HCT116 (cell line): ENCODE measurements around the gene SEMA5A. TPM values are rescaled to one million over a fixed set of nuclear protein-coding genes. Genes with fewer than 3 reads are reported as not detected.

Experiments used
- ATAC-seq: fragments of 200-7000 bp; cut with Tn5 transposase; 2 replicates; pipeline ENCODE4 v1.9.1; 2020; ENCODE audit warnings: mild to moderate bottlenecking, moderate library complexity
- BruUV-seq: library from RNA; stranded (reverse); fragments of 400-500 nt; replicated peaks from 2 replicates; lab custom pipeline; 2021; lab: Mats Ljungman, UMichigan
- CTCF ChIA-PET: fragments of 300-600 bp; sonication (Branson Sonifier 250); formaldehyde crosslinking; loops from one replicate; lab custom pipeline; 2021; ENCODE audit warnings: antibody characterized with exemption; lab: Charles Lee
- POLR2A ChIA-PET: fragments of 300-600, 350-600 bp; sonication (Branson Sonifier 250); formaldehyde crosslinking; loops from one replicate; lab custom pipeline; 2021; ENCODE audit warnings: antibody characterized with exemption; lab: Charles Lee
- RAD21 ChIA-PET, 2 experiments: fragments of 300-600 bp; sonication (Branson Sonifier 250); formaldehyde crosslinking; loops; one replicate each; lab custom pipeline; 2023; ENCODE audit warnings: low total read pairs in 2 of 2; ENCODE audit not compliant: uncharacterized antibody in 2 of 2, unreplicated experiment in 2 of 2, low non-redundant PET in 1 of 2; lab: Charles Lee
- DNase-seq: peaks from one replicate; pipeline ENCODE4 v3.0.0-alpha.2; 2010; ENCODE audit warnings: low read depth, low spot score
- H2AFZ ChIP-seq: fragments of 200-600 bp; shearing (Covaris generic), sonication (generic); 2 replicates; pipeline ENCODE4 v1.6.1; 2017; ENCODE audit warnings: low read depth, mixed run types, mixed read lengths, antibody characterized with exemption, low read length; ENCODE audit not compliant: poor library complexity, severe bottlenecking
- H3K27ac ChIP-seq: 2 replicates; pipeline ENCODE4 v1.5.1; 2012; ENCODE audit warnings: low read depth, low read length
- H3K27me3 ChIP-seq: fragments of 200-600 bp; sonication (generic); 2 replicates; pipeline ENCODE4 v1.6.1; 2016; ENCODE audit warnings: mixed run types, low read length, mixed read lengths; ENCODE audit not compliant: insufficient read depth
- H3K36me3 ChIP-seq, 2 experiments: fragments of 200-500 bp in 1 of 2; fragments of 200-600 bp in 1 of 2; sonication (Bioruptor generic) in 1 of 2; sonication (generic) in 1 of 2; 2 replicates each; pipeline versions ENCODE4 v1.5.1 to v1.6.1; 2014 to 2016; ENCODE audit warnings: low read length in 2 of 2, inconsistent platforms in 1 of 2, mixed read lengths in 1 of 2, mixed run types in 1 of 2; ENCODE audit not compliant: insufficient read depth in 2 of 2, control insufficient read depth in 1 of 2
- H3K4me1 ChIP-seq, 2 experiments: fragments of 200-600 bp in 1 of 2; sonication (generic) in 1 of 2; 2 replicates each; pipeline versions ENCODE4 v1.5.1 to v1.6.1; 2012 to 2017; ENCODE audit warnings: low read length in 2 of 2, inconsistent platforms in 1 of 2, mild to moderate bottlenecking in 1 of 2, mixed read lengths in 1 of 2, mixed run types in 1 of 2, moderate library complexity in 1 of 2; ENCODE audit not compliant: insufficient read depth in 2 of 2, control insufficient read depth in 1 of 2
- H3K4me2 ChIP-seq: fragments of 200-600 bp; sonication (generic); 2 replicates; pipeline ENCODE4 v1.6.1; 2017; ENCODE audit warnings: mixed run types, low read length, mixed read lengths
- H3K4me3 ChIP-seq, 2 experiments: fragments of 200-600 bp in 1 of 2; sonication (generic) in 1 of 2; replicated peaks in 1 of 2; 2 replicates each; pipeline ENCODE4 v1.5.1; 2011 to 2016; ENCODE audit warnings: low read length in 2 of 2, control low read depth in 1 of 2, low read depth in 1 of 2, mild to moderate bottlenecking in 1 of 2, mixed read lengths in 1 of 2, mixed run types in 1 of 2
- H3K79me2 ChIP-seq: fragments of 200-600 bp; sonication (generic); 2 replicates; pipeline ENCODE4 v1.6.1; 2017; ENCODE audit warnings: mild to moderate bottlenecking, mixed run types, low read length, moderate library complexity, mixed read lengths; ENCODE audit not compliant: insufficient read depth
- H3K9ac ChIP-seq: fragments of 200-600 bp; sonication (generic); 2 replicates; pipeline ENCODE4 v1.6.1; 2016; ENCODE audit warnings: low read length, mixed read lengths
- H3K9me2 ChIP-seq: fragments of 200-600 bp; sonication (generic), shearing (Covaris generic); 2 replicates; pipeline ENCODE4 v1.6.1; 2017; ENCODE audit warnings: mixed run types, mild to moderate bottlenecking, moderate library complexity; ENCODE audit not compliant: insufficient read depth
- H3K9me3 ChIP-seq, 2 experiments: fragments of 200-500 bp in 1 of 2; fragments of 200-600 bp in 1 of 2; sonication (Bioruptor generic) in 1 of 2; sonication (generic) in 1 of 2; 2 replicates each; pipeline ENCODE4 v1.6.1; 2014 to 2017; ENCODE audit warnings: low read length in 2 of 2, mixed read lengths in 2 of 2, inconsistent platforms in 1 of 2, low read depth in 1 of 2, mild to moderate bottlenecking in 1 of 2, mixed run types in 1 of 2, moderate library complexity in 1 of 2; ENCODE audit not compliant: control insufficient read depth in 1 of 2, insufficient read depth in 1 of 2
- H4K20me1 ChIP-seq: fragments of 200-600 bp; sonication (generic), shearing (Covaris generic); 2 replicates; pipeline ENCODE4 v1.6.1; 2017; ENCODE audit warnings: mixed run types, mild to moderate bottlenecking, moderate library complexity; ENCODE audit not compliant: insufficient read depth
- ATF3 ChIP-seq: IDR thresholded peaks from 2 replicates; pipeline ENCODE4 v1.6.1; 2012
- CBX3 ChIP-seq: IDR thresholded peaks from 2 replicates; pipeline ENCODE4 v1.6.1; 2012; ENCODE audit warnings: low read depth
- CEBPB ChIP-seq: IDR thresholded peaks from 2 replicates; pipeline ENCODE4 v1.6.1; 2012; ENCODE audit warnings: low read depth
- EGR1 ChIP-seq: IDR thresholded peaks from 2 replicates; pipeline ENCODE4 v1.6.1; 2012; ENCODE audit warnings: low read depth
- ELF1 ChIP-seq: IDR thresholded peaks from 2 replicates; pipeline ENCODE4 v1.6.1; 2012; ENCODE audit warnings: low read depth, borderline replicate concordance
- JUND ChIP-seq: IDR thresholded peaks from 2 replicates; pipeline ENCODE4 v1.6.1; 2012
- MAX ChIP-seq: IDR thresholded peaks from 2 replicates; pipeline ENCODE4 v1.6.1; 2012
- POLR2A ChIP-seq: IDR thresholded peaks from 2 replicates; pipeline ENCODE4 v1.7.0; 2011; ENCODE audit warnings: borderline replicate concordance; ENCODE audit not compliant: insufficient read depth, insufficient read length; ENCODE audit errors: extremely low read depth
- POLR2AphosphoS5 ChIP-seq: IDR thresholded peaks from 2 replicates; pipeline ENCODE4 v1.6.1; 2011; ENCODE audit warnings: mild to moderate bottlenecking, low read depth, low read length, moderate library complexity
- RAD21 ChIP-seq: IDR thresholded peaks from 2 replicates; pipeline ENCODE4 v1.6.1; 2012; ENCODE audit warnings: low read depth, mild to moderate bottlenecking
- REST ChIP-seq: IDR thresholded peaks from 2 replicates; pipeline ENCODE4 v1.6.1; 2012; ENCODE audit warnings: low read depth
- SP1 ChIP-seq: IDR thresholded peaks from 2 replicates; pipeline ENCODE4 v1.6.1; 2012; ENCODE audit warnings: low read depth
- SRF ChIP-seq: IDR thresholded peaks from 2 replicates; pipeline ENCODE4 v1.6.1; 2012; ENCODE audit warnings: low read depth
- TCF7L2 ChIP-seq: IDR thresholded peaks from 2 replicates; pipeline ENCODE4 v1.7.0; 2011; ENCODE audit warnings: borderline replicate concordance, inconsistent platforms; ENCODE audit not compliant: insufficient read depth, insufficient read length; ENCODE audit errors: extremely low read depth
- YY1 ChIP-seq: IDR thresholded peaks from 2 replicates; pipeline ENCODE4 v1.6.1; 2011; ENCODE audit warnings: low read length, low read depth, moderate library complexity, mild to moderate bottlenecking; ENCODE audit not compliant: insufficient replicate concordance; ENCODE audit errors: extremely low read depth
- ZNF274 ChIP-seq: fragments of 200-500 bp; sonication (Bioruptor generic); IDR thresholded peaks from 2 replicates; pipeline ENCODE4 v1.6.1; 2014; ENCODE audit warnings: mild to moderate bottlenecking, low read depth, low read length, inconsistent platforms
- intact Hi-C: fragments of 100-400 bp; cut with micrococcal nuclease; formaldehyde crosslinking; loops from 2 replicates; pipeline ENCODE4 v1.10.0; 2022
- total RNA-seq: library from RNA; stranded (reverse); gene quantifications from one replicate; pipeline ENCODE4 v1.2.1, GENCODE V29; 2021; ENCODE audit not compliant: unreplicated experiment
- TF ChIP-seq, protein P1 (sequence below): IDR thresholded peaks from 2 replicates; pipeline ENCODE4 v1.6.1; 2011; ENCODE audit warnings: mild to moderate bottlenecking, low read length, moderate library complexity; ENCODE audit not compliant: insufficient replicate concordance; ENCODE audit errors: extremely low read depth
- TF ChIP-seq, protein P2 (sequence below), 3 experiments: fragments of 200-600 bp in 1 of 3; sonication (generic) in 1 of 3; IDR thresholded peaks in 2 of 3; conservative IDR thresholded peaks in 1 of 3; 2 replicates each; pipeline ENCODE4 v1.5.1; 2012 to 2017; ENCODE audit warnings: low read depth in 2 of 3, low read length in 2 of 3, antibody characterized with exemption in 1 of 3, borderline replicate concordance in 1 of 3, control low read depth in 1 of 3, mild to moderate bottlenecking in 1 of 3, mixed read lengths in 1 of 3, mixed run types in 1 of 3, moderate library complexity in 1 of 3; ENCODE audit not compliant: insufficient read depth in 1 of 3

SEMA5A gene
- total RNA-seq, 1 experiment from 2014 or later = 0.02 TPM

- Histone ChIP-seq H3K27me3 (no peaks in the 10 kb centered on the region), H3K9me2 (no peaks in the 10 kb centered on the region), H2AFZ (no peak overlapping the region), H3K79me2 (no peaks in the 10 kb centered on the region)
- intact Hi-C loops = no loop called here
- no peak for DNase-seq
- TF ChIP-seq CBX3 (no peak), EGR1 (no peak), ZNF274 (no peak), TCF7L2 (no peak), RAD21 (no peak), ATF3 (no peak), SRF (no peak), YY1 (no peak), CEBPB (no peak), ELF1 (no peak), SP1 (no peak), POLR2AphosphoS5 (no peak), REST (no peak), JUND (no peak), MAX (no peak), POLR2A (no peak)
- TF ChIP-seq, protein P1, sequence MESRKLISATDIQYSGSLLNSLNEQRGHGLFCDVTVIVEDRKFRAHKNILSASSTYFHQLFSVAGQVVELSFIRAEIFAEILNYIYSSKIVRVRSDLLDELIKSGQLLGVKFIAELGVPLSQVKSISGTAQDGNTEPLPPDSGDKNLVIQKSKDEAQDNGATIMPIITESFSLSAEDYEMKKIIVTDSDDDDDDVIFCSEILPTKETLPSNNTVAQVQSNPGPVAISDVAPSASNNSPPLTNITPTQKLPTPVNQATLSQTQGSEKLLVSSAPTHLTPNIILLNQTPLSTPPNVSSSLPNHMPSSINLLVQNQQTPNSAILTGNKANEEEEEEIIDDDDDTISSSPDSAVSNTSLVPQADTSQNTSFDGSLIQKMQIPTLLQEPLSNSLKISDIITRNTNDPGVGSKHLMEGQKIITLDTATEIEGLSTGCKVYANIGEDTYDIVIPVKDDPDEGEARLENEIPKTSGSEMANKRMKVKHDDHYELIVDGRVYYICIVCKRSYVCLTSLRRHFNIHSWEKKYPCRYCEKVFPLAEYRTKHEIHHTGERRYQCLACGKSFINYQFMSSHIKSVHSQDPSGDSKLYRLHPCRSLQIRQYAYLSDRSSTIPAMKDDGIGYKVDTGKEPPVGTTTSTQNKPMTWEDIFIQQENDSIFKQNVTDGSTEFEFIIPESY = no peak
- TF ChIP-seq, protein P2, sequence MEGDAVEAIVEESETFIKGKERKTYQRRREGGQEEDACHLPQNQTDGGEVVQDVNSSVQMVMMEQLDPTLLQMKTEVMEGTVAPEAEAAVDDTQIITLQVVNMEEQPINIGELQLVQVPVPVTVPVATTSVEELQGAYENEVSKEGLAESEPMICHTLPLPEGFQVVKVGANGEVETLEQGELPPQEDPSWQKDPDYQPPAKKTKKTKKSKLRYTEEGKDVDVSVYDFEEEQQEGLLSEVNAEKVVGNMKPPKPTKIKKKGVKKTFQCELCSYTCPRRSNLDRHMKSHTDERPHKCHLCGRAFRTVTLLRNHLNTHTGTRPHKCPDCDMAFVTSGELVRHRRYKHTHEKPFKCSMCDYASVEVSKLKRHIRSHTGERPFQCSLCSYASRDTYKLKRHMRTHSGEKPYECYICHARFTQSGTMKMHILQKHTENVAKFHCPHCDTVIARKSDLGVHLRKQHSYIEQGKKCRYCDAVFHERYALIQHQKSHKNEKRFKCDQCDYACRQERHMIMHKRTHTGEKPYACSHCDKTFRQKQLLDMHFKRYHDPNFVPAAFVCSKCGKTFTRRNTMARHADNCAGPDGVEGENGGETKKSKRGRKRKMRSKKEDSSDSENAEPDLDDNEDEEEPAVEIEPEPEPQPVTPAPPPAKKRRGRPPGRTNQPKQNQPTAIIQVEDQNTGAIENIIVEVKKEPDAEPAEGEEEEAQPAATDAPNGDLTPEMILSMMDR (IDR thresholded peaks at IDR 0.05 in 2 of 3, conservative IDR thresholded peaks at IDR 0.05 in 1 of 3; ENCODE audit: borderline replicate concordance in 1 of 3, insufficient read depth in 1 of 3, low read depth in 2 of 3, low read length in 2 of 3) = no peak
- TF ChIP-seq, all 23 proteins: peak for 0
- BruUV-seq = no TSS peak
- ATAC-seq = no peak
- Histone ChIP-seq H3K36me3 (no peaks in the 10 kb centered on the region), H3K4me1 (no peaks in the 10 kb centered on the region), H3K9ac (no peak overlapping the region), H3K27ac (no peak overlapping the region), H4K20me1 (no peaks in the 10 kb centered on the region), H3K4me2 (no peak overlapping the region), H3K9me3 (peaks cover 0 to 11% of the 10 kb centered on the region in 2 experiments; a peak in 1 of 4 replicates), H3K4me3 (no peak overlapping the region)
- RAD21 ChIA-PET = no interaction called here
- CTCF ChIA-PET = no interaction called here
- POLR2A ChIA-PET = no interaction called here
Observed at GRCh38 chr5:9573796-9574195, 27.9 kb upstream of the SEMA5A start.
